Panc1 (cell line): ENCODE results near the gene LMOD1. TPM values are rescaled to one million over a fixed set of nuclear protein-coding genes. Genes with fewer than 3 reads are reported as not detected.

Experiments used
- ATAC-seq: fragments of 200-7000 bp; cut with Tn5 transposase; 2 replicates; pipeline ENCODE4 v1.9.1; 2020; ENCODE audit warnings: mild to moderate bottlenecking, moderate library complexity
- BruUV-seq: library from RNA; stranded (reverse); fragments of 400-500 nt; replicated peaks from 2 replicates; lab custom pipeline; 2021; lab: Mats Ljungman, UMichigan
- CTCF ChIA-PET: fragments of 300-600 bp; sonication (Branson Sonifier 250); formaldehyde crosslinking; loops from one replicate; lab custom pipeline; 2022; ENCODE audit warnings: antibody characterized with exemption; lab: Charles Lee
- POLR2A ChIA-PET: fragments of 300-600 bp; sonication (Branson Sonifier 250); formaldehyde crosslinking; loops from one replicate; lab custom pipeline; 2022; ENCODE audit warnings: antibody characterized with exemption; lab: Charles Lee
- DNase-seq: peaks from one replicate; pipeline ENCODE4 v3.0.0-alpha.2; 2010; ENCODE audit warnings: low read depth, low spot score
- H3K27ac ChIP-seq: 2 replicates; pipeline ENCODE4 v1.5.1; 2011; ENCODE audit warnings: mild to moderate bottlenecking, low read length, inconsistent platforms
- H3K27me3 ChIP-seq: fragments of 200-500 bp; sonication (Bioruptor generic); 2 replicates; pipeline ENCODE4 v1.6.0; 2014; ENCODE audit warnings: low read length, inconsistent platforms; ENCODE audit not compliant: control insufficient read depth, insufficient read depth
- H3K36me3 ChIP-seq: fragments of 200-500 bp; sonication (Bioruptor generic); 2 replicates; pipeline ENCODE4 v1.5.1; 2014; ENCODE audit warnings: inconsistent platforms, mild to moderate bottlenecking, low read length, moderate library complexity; ENCODE audit not compliant: control insufficient read depth, insufficient read depth
- H3K4me1 ChIP-seq: 2 replicates; pipeline ENCODE4 v1.5.1; 2011; ENCODE audit warnings: inconsistent platforms, mild to moderate bottlenecking, low read length, moderate library complexity; ENCODE audit not compliant: control insufficient read depth, insufficient read depth
- H3K4me3 ChIP-seq, 2 experiments: 2 replicates each; pipeline ENCODE4 v1.5.1; 2011 to 2012; ENCODE audit warnings: low read depth in 2 of 2, low read length in 2 of 2, mild to moderate bottlenecking in 2 of 2, inconsistent platforms in 1 of 2, moderate library complexity in 1 of 2
- H3K9me3 ChIP-seq: fragments of 200-500 bp; sonication (Bioruptor generic); 2 replicates; pipeline ENCODE4 v1.5.1; 2014; ENCODE audit warnings: low read depth, mild to moderate bottlenecking, inconsistent platforms, low read length, moderate library complexity; ENCODE audit not compliant: control insufficient read depth, insufficient read depth
- CTCF ChIP-seq: fragments of 450-650 bp; IDR thresholded peaks from 2 replicates; pipeline ENCODE4 v1.5.1; 2017; ENCODE audit warnings: mild to moderate bottlenecking
- POLR2AphosphoS5 ChIP-seq: IDR thresholded peaks from 2 replicates; pipeline ENCODE4 v1.6.1; 2012; ENCODE audit warnings: mild to moderate bottlenecking, low read depth, low read length, moderate library complexity
- REST ChIP-seq, 2 experiments: IDR thresholded peaks; 2 replicates each; pipeline ENCODE4 v1.6.1; 2011 to 2012; ENCODE audit warnings: low read depth in 2 of 2, control low read depth in 1 of 2, low read length in 1 of 2, mild to moderate bottlenecking in 1 of 2, moderate library complexity in 1 of 2; ENCODE audit not compliant: insufficient read depth in 1 of 2
- SIN3A ChIP-seq: IDR thresholded peaks from 2 replicates; pipeline ENCODE4 v1.6.1; 2012; ENCODE audit warnings: low read depth, mild to moderate bottlenecking, low read length, moderate library complexity, borderline replicate concordance; ENCODE audit not compliant: insufficient read depth
- TCF7L2 ChIP-seq: IDR thresholded peaks from 2 replicates; pipeline ENCODE4 v1.6.1; 2011; ENCODE audit warnings: mild to moderate bottlenecking, low read depth, low read length, inconsistent platforms
- in situ Hi-C: cut with HindIII; loops from 2 replicates; pipeline ENCODE4 v1.10.0; 2016; ENCODE audit warnings: low sequenced_read_pairs, low pct_unique_long_range_greater_than_20kb
- intact Hi-C: fragments of 100-400 bp; cut with micrococcal nuclease; formaldehyde crosslinking; loops from one replicate; pipeline ENCODE4 v1.10.0; 2022; ENCODE audit not compliant: unreplicated experiment
- total RNA-seq: library from RNA; stranded (reverse); gene quantifications from one replicate; pipeline ENCODE4 v1.2.1, GENCODE V29; 2021; ENCODE audit not compliant: unreplicated experiment

LMOD1 gene
- total RNA-seq, 1 experiment from 2014 or later = 0.13 TPM

GRCh38 chr1:201900476-201900875 lies 45.9 kb downstream of the LMOD1 start:
- ATAC-seq = no peak
- 0 out of 2 replicates have a peak, but pooled peaks cover 3% of the 10 kb centered on the region for H3K4me1 ChIP-seq
- CTCF ChIA-PET = no interaction called here

GRCh38 chr1:201899683-201900429 lies 46.5 kb downstream of the LMOD1 start:
- Histone ChIP-seq H3K36me3 (no peaks in the 10 kb centered on the region), H3K27ac (no peak overlapping the region), H3K27me3 (no peaks in the 10 kb centered on the region), H3K4me1 (0 out of 2 replicates have a peak, but pooled peaks cover 3% of the 10 kb centered on the region), H3K4me3 (no peak overlapping the region), H3K9me3 (no peaks in the 10 kb centered on the region)
- in situ Hi-C loops = no loop called here
- POLR2A ChIA-PET = no interaction called here
- no TSS peak for BruUV-seq
- CTCF ChIA-PET = no interaction called here
- DNase-seq = no peak
- TF ChIP-seq SIN3A = no peak
- TF ChIP-seq POLR2AphosphoS5 = no peak
- TF ChIP-seq TCF7L2 = no peak
- TF ChIP-seq REST (IDR thresholded peaks at IDR 0.05; ENCODE audit: insufficient read depth in 1 of 2, low read depth in 2 of 2, low read length in 1 of 2) = no peak
- no peak for TF ChIP-seq CTCF
- intact Hi-C loops = loop anchor here (5.0 kb wide), 1 partner anchor 222 kb away; the partner anchor contains the start of gene GPR37L1
- no peak for ATAC-seq

More at GRCh38 chr1:201900476-201900875, 45.9 kb downstream of the LMOD1 start:
- POLR2A ChIA-PET = no interaction called here
- no peak overlapping the region for H3K4me3 ChIP-seq
- TF ChIP-seq TCF7L2 (no peak), REST (IDR thresholded peaks at IDR 0.05; ENCODE audit: insufficient read depth in 1 of 2, low read depth in 2 of 2, low read length in 1 of 2) (no peak), POLR2AphosphoS5 (no peak), CTCF (no peak), SIN3A (no peak)
- intact Hi-C loops (no loop called here), in situ Hi-C loops (no loop called here)
- no peaks in the 10 kb centered on the region for H3K9me3 ChIP-seq
- H3K36me3 ChIP-seq = no peaks in the 10 kb centered on the region
- H3K27ac ChIP-seq = no peak overlapping the region
- no TSS peak for BruUV-seq
- no peaks in the 10 kb centered on the region for H3K27me3 ChIP-seq
- no peak for DNase-seq
